ENCODE results near the gene INSIG1.

INSIG1 gene

DNA sequence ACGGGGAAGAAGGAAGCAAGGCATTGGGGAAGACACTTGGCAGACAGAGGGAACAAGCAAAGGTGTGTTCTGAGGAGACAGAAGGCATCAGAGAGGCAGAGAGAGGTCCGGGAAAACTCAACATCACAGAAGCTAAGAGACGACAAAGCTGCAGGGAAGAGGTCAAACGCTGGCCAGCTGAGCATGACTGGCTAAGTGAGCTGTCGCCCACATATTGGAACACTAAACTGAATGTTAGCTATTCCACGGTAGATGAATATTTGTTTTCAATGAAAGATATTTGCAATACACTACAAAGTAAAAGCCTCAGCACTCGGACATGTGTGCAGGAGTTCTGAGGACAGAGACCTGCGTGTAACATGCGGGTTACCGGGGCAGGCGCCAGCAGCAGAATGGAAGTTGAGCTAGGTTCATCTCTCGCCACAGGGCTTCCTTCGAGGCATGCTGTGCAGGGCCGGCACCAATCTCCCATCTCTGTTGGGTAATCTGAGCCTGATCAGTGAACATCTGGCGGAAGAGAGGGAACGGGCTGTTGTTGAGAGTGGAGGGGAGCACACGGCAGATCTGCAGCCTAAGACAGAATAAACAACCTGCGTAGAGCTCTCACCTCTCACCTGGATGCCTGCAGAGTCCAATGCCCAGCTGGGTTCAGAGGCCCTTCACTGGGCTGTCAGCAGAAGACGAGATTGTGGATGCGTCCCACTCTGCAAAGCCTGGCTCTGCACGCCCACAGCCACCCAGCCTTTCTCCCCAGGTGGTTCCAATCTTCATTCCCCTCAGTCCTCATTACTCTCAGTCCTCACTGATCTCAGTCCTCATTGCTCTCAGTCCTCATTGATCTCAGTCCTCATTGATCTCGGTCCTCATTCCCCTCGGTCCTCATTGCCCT lies 35.9 kb downstream of the INSIG1 start:
- DNase-seq: no peak

DNA sequence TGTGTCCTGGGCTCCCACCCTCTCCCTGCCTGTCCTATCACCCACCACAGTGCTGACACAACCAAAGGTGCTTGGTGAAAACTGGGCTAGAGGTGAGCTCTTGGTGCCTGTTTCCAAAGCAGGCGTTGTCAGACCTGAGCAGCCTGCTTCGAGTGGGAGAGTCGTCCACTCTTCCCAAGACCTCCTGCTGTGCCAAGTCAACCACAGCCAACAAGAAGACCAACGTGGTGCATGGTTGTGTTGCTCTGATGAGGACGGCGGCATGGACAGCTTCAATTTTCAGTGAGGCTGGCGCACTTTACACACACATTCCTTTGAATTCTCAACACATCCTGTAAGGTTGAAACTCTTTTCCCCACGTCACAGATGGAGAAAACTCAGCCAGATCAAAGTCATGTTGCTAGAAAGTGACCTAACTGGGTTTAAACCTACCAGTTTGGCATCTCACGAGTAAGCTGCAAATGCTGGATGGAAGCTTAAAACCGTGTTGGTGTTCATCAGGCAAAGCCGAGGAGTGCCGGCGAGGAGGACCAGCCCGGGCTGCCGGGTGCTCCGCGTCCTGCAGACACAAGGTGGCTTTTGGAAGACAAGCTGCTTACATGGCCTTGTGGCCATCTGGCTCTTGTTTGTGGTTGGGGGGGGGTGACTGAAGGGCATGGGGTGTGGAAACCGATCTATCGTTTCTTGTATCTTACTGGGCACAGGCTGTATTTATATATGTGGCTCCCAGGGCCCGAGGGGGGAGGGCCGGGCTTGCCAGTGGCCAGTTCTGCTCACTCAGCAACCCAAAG lies 39.3 kb downstream of the INSIG1 start:
- no peak for DNase-seq

DNA sequence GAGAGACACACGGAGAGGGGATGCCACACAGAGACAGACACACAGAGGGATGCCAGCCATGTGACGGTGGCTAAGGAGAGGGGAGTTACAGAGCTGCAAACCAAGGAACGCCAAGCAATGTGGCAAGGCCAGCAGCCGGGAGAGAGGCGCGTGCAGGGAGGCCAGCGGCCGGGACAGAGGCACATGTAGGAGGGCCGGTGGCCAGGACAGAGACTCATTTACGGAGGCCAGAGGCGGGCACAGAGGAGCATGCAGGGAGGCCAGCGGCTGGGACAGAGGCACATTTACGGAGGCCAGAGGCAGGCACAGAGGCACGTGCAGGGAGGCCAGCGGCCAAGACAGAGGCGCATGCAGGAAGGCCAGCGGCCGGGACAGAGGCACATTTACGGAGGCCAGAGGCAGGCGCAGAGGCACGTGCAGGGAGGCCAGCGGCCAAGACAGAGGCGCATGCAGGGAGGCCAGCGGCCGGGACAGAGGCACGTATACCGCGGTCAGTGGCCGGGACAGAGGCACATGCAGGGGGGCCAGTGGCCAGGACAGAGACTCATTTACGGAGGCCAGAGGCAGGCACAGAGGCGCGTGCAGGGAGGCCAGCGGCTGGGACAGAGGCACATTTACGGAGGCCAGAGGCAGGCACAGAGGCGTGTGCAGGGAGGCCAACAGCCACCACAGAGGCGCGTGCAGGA lies 40.4 kb downstream of the INSIG1 start:
- no peak for DNase-seq

DNA sequence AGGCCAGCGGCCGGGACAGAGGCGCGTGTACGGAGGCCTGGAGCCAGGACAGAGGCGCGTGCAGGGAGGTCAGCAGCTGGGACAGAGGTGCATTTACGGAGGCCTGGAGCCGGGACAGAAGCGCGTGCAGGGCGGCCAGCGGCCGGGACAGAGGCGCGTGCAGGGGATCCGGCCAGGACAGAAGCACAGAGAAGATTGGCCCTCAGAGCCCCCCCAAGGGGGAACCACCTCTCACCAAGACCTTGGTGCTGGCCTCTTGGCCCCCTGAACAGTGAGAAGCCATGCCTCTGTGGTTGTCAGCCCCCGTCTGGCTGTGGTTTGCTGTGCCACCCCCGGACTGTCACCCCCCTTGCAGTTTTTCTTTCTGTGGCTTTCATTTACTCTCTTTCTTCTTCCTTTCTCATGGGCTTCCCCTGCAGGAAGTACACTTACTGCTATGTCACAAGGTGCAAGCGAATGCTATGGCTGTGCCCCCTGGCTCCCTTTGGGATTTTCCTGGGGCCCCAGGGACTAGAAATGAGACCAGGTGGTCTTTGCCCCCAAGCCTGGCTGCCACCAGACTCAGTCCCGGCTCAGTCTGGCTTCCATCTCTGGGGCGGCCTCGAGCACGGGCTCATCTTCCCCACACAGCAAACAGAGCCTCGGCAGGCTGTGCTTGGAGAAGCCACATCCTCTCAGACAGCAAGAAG lies 41.1 kb downstream of the INSIG1 start:
- DNase-seq: no peak

DNA sequence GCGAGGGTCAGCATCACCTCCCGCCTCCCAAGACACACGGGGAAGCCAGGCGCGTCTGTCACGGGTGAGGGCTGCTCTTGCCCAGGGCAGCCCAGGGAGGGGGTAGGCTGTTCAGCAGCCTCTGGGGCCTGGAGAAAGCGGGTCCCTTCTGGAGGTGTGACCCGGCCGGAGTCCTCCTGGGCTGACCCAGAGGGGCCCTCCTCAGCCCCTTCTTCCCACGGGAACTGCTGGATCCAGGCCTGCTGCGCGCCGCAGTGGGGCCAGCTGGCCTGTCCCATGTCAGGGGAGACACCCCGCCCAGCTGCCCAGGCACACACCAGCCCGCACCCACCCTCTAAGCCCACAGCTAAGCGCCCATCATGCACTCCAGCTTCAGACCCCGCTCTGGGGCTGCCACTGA lies 41.8 kb downstream of the INSIG1 start:
- no peak for DNase-seq

DNA sequence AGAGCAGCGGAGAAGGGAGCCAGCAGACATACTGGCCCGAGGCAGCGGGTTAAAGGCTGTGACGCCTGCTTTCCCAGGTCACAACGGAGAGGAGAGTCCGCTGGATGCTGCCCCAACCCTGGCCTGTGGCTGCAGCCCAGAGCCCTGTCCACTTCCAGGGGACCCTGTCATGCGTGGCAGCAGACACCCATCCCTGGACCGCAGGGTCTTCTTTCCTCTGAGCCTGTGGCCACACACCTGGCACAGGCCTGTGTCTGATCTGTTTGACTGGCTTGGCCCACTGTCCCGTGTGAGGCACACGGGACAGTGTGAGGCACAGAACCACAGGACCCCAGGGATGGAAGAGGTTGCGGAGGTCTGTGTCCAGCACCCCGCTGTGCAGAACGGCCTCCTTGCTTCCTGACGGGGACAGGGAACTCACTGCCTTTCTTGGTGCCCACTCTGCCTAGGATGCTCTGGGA lies 42.4 kb downstream of the INSIG1 start:
- DNase-seq: no peak

DNA sequence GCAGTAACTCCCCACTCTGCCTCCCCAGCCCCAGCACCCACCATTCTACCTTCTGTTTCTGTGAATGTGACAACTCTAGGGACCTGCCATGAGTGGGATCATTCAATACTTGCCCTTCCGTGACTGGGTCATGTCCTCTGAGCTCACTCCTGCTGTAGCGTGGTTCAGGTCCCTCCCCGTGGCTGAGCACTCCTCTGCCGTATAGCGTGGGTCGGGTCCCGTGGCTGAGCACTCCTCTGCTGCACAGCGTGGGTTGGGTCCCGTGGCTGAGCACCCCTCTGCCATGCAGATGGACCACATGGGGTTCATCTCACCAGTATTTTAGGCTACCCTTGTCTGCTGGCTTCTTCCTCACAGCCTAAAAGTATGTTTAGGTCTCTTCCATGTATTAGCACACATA lies 43.0 kb downstream of the INSIG1 start:
- no peak for DNase-seq

DNA sequence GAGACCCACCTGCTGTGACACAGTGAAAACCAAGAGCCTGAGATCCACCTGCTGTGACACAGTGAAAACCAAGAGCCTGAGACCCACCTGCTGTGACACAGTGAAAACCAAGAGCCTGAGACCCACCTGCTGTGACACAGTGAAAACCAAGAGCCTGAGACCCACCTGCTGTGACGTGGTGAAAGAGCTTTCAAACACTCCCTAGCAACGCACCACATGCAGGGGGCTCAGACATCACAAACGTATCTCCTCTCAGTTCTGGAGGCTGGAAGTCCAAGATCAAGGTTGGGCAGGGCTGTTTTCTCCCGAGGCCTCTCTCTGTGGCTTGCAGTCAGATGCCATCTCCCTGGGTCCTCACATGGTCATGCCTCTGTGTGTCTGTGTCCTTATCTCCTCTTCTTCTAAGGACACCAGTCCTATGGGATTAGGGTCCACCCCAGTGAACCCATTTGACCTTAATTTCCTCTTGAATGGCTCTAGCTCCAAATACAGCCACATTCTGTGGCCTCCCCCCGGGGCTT lies 43.8 kb downstream of the INSIG1 start:
- no peak for DNase-seq

DNA sequence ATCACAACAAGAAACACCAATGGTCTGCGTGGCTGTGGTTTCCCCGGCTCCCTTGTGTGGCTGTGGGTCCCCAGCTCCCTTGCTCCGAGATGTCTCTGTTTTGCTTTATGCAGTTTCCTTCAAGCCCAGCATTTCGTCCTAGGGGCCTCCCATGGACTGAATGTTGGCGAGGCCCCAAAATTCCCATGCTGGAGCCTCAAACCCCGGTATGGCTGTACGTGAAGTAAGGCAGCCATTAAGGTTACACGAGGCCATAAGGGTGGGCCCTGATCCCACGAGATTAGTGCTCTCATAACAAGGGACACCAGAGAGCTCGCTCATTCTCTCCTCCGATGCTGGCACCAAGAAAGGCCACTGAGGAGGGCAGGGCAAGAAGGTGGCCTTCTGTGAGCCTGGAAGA lies 44.6 kb downstream of the INSIG1 start:
- DNase-seq: no peak

DNA sequence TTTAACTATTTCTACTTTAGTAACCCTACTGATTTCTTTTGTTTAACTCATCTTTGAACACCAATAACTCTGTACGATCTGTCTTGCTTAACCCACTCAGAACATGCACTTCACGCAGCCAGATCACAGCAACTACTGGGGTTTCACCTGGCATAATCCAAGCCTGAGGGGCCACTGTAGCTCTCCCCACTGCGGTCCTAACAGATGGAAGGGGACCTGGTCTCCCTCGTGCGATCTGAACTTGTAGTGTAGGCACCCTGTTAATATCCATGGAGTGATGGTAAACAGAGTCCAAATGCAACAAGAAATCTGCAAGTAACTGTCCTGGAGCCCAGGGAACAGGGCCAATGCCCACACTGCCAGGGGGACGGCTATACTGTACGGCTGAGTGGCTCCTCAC lies 45.5 kb downstream of the INSIG1 start:
- DNase-seq: no peak

DNA sequence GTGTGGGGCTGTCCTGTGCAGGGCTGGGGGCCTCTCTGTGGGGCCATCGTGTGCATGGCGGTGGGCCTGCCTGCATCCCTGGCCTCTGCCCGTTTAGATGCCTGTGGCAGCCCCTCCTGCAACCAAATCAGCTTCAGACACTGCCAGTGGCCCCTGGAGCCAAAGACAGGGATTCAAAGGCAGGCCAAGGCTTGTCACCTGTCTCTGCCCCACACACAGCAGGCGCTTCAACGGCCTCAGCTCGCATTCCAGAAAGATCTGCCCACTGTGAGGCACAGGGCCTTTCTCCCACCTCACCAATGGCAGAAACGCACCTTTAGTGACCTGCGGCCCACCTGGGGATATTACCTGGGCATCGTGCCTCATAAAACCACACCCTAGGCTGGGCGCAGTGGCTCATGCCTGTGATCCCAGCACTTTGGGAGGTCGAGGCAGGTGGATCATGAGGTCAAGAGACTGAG lies 46.0 kb downstream of the INSIG1 start:
- no peak for DNase-seq

DNA sequence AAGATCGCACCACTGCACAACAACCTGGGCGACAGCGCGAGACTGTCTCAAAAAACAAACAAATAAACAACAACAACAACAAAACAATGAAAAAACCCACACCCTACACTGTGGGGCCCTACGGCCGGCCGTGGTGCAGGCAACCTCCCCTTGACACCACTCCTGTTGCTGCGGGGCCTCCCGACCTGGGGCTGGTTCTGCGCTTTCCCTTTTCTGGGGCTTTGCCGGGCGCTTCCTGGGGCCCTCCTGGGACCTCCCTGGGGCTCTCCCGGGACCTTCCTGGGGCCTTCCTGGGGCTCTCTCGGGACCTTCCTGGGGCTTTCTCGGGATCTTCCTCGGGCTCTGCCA lies 46.6 kb downstream of the INSIG1 start:
- no peak for DNase-seq

DNA sequence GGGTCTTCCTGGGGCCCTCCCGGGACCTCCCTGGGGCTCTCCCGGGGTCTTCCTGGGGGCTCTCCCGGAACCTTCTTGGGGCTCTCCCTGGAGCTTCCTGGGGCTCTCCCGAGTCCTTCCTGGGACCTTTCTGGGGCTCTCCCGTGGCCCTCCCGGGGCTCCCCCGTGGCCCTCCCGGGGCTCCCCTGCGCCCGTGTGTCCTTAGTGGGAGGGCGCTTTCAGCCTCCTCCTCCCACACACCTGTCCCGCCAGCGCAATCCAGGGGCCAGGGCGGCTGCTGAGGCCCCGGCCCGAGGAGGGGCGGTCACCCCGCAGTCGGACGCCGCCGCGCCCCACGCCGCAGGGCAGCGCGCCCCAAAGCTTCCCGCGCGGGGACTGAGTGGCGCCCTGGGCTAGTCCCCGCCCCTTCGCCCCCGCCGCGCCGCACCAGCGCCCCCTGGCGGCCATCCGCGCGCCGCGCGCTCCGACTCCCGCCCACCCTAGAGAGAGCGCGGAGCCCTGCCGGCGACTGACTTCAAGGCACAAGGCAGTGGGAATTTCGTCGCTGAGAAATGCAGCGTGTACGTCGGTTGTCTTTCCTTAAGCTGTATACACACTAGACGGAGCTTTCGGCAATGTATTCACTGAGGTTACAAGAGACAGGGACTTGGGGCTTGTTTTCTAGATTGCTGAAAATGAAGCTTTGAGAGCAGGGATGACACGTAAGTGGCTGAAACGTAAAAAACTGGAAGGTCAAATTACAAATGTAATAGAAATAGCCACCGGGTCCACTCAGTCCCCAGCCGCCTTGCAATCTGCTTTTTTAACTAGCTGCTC lies 47.1 kb downstream of the INSIG1 start:
- DNase-seq: no peak

DNA sequence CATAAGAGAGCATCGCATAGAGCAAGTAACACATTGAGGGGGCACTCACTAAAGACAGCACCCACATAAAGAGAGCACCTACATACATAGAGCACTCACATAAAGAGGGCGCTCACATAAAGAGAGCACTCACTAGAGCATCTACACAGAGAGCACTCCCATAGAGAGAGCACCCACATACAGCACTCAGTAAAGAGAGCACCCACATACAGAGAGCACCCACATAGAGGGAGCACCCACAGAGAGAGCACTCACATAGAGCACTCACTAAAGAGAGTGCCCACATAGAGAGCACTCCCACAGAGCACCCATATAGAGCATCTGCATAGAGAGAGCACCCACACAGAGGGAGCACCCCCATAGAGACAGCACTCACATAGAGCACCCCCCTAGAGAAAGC lies 47.8 kb downstream of the INSIG1 start:
- no peak for DNase-seq

DNA sequence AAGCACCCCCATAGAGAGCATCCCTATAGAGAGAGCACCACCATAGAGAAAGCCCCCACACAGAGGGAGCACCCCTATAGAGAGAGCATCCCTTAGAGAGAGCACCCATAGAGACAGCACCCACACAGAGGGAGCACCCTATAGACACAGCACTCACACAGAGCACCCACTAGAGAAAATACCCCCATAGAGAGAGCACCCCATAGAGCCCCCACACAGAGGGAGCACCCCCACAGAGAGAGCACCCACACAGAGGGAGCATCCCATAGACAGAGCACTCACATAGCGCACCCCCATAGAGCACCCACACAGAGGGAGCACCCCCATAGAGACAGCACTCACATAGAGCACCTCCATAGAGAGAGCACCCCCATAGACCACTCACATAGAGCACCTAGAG lies 48.6 kb downstream of the INSIG1 start:
- DNase-seq: no peak

DNA sequence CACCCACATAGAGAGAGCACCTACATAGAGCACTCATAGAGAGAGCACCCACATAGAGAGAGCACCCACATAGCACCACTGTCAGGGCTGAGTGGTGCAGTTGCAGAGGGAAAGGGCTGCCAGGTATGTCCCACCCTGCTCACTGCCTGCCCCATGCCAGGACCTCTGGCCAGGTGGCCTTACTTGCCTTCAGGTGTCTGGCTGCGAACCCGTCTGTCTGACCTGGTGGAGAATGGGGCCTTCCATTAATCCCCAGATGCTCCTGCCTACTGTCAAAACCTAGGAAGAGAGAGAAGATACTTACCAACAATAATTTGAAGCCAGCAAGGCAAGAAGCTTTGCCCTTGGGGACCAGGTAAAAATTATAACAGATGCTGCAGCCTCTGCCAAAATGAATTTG lies 51.1 kb downstream of the INSIG1 start:
- DNase-seq: no peak

DNA sequence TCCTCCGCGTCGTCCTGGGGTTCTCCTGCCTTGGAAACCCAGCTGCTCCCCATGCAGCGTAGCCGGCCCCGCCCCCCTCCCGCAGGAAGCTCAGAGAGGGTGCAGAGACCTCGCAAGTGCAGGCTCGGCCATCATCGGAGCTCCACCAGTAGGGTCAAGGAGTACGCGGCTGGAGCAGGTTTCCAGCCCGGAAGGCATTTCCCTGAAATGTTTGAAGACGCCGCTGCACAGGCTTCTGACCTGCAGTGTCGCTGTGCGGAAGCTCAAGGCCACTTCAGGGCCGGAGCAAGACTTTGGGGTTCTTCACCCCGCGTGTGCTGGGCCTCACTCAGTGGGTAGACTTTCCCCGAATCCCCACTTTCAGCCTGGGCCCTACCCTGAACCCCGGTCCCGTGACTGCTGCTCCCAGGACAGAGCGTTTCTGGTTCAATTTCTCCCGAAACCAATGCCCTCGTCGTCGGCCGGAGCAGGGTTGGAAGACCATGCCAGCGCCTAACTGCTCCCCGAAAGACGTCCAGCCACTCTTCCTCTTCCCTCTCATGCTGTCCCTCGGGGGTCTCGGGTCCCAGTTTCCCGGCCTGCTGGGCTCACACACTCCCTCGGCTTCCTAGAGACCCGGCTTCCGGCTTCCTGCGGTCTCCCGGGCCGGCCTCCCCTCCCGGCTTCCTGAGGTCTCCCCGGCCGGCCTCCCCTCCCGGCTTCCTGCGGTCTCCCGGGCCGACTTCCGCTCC lies 52.1 kb downstream of the INSIG1 start:
- DNase-seq: no peak

DNA sequence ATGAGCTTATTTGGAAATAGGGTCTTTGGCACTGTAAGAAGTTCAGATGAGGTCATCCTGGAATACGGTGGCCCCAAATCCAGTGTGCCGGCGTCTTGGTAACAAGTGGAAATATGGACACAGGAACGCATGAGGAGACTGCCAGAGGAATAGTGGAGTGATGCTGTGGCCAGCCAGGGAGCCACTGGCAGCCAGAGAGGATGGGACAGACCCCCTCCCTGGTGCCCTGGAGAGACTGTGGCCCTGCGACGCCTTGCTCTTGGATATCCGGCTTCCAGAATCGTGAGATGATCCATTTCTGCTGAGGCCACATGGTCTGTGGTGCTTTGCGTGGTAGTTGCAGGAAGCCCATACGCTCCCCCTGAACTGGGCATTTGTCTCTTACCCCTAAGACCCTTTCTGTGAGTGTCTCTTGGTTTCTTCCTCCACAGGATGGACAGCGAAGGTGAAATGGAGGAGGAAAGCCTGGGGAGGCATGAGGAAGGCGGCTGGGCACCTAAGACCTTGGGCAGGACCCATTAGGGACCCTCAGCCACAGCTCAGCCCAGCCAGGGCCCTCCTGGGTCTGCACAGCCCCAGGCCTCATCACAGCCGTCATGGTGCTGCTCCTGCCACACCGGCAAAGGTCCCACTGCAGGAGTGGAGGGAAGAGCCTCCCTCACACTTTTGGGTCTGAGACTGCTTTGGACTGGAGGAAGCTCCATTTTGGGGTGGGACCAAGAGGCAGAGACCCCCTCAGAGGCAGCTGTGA lies 53.6 kb downstream of the INSIG1 start:
- no peak for DNase-seq

DNA sequence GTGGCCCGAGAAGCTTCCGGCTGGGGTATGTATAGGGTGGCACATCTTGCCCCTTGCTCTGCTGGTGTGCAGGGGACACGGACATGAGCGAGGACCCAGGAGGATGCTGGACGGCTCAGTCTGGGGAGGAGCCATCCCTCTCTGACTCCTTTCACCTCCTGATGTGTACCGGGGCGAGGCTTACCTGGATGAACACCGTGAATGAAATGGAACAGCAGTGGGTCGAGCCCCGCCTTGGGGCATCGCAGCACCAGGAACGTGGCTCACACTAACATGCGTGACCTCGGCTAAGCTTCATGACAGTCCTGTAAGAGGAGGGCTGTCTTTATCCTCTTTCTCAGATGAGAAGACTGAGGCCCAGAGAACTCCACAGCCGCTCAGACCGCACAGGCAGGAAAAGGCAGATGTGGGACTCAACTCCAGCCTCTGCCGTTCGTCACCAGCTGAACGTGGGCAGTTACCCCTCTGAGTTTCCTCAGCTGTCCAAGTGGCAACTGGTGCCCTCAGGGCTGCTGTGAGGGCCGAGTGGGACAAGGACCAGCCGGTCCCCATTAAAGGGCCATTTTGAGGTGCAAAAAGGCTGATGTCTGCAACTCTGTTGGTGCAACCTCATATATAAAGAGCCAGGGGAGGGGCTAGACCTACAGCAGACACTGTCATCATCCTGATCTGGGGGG lies 54.5 kb downstream of the INSIG1 start:
- DNase-seq: no peak

DNA sequence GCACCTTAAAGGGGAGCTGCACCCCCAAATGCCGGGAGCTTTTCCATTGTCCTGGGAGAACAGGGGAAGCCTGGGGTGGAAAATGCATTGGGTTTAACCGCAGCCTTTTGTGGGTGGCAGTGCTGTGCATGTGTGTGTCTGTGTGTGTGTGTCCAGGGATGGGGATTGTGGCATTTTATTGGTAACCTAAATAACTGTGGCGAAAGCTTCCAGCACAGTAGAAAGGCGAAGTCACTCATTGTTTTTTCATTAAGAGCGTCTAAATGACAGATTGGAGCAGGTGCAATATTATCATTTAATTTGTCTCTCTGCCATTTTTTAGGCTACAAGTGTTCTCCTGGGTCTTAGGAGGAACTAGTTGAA lies 55.1 kb downstream of the INSIG1 start:
- DNase-seq: no peak

All from NCI-H1417 treated with DMSO at 0.1 percent for 48 hours (cell line).